Endothelial cell of umbilical vein (primary cell): Measurements from ENCODE around the gene SAT1. TPM values are rescaled to one million over a fixed set of nuclear protein-coding genes. Genes with fewer than 3 reads are reported as not detected.

ENCODE experiments used
- BruUV-seq: library from RNA; stranded (reverse); fragments of 400-500 nt; replicated peaks from 2 replicates; lab custom pipeline; 2021; lab: Mats Ljungman, UMichigan
- CTCF ChIA-PET: fragments of 300-600, 350-600 bp; sonication (Branson Sonifier 250); formaldehyde crosslinking; loops from one replicate; lab custom pipeline; 2021; ENCODE audit warnings: antibody characterized with exemption, inconsistent platforms; lab: Charles Lee
- POLR2A ChIA-PET: fragments of 300-600, 350-600 bp; sonication (Branson Sonifier 250); formaldehyde crosslinking; loops from one replicate; lab custom pipeline; 2021; ENCODE audit warnings: antibody characterized with exemption, inconsistent platforms; lab: Charles Lee
- DNase-seq: peaks from one replicate; pipeline ENCODE4 v3.0.0-alpha.2; 2011; ENCODE audit warnings: low read depth, low spot score
- FAIRE-seq: peaks from 2 replicates; lab custom pipeline; 2011; peaks lifted over from hg19 to GRCh38; lab: Jason Lieb, UNC
- H2AFZ ChIP-seq: 2 replicates; pipeline ENCODE4 v1.6.0; 2012; ENCODE audit warnings: low read depth, low read length, control low read depth, inconsistent platforms
- H3K27ac ChIP-seq: 2 replicates; pipeline ENCODE4 v1.5.1; 2011; ENCODE audit warnings: low read depth, mild to moderate bottlenecking, control low read depth, low read length, moderate library complexity; ENCODE audit not compliant: insufficient read depth
- H3K27me3 ChIP-seq, 2 experiments: 2 replicates each; pipeline versions ENCODE4 v1.6.0 to v1.6.1; 2011; ENCODE audit warnings: low read length in 2 of 2, mixed read lengths in 1 of 2; ENCODE audit not compliant: control insufficient read depth in 2 of 2, insufficient read depth in 2 of 2
- H3K36me3 ChIP-seq, 2 experiments: 2 replicates in 1 of 2; 3 replicates in 1 of 2; pipeline ENCODE4 v1.5.1; 2011; ENCODE audit warnings: low read length in 2 of 2, mild to moderate bottlenecking in 1 of 2, moderate library complexity in 1 of 2; ENCODE audit not compliant: control insufficient read depth in 2 of 2, insufficient read depth in 2 of 2; ENCODE audit errors: extremely low read depth in 1 of 2
- H3K4me1 ChIP-seq: 3 replicates; pipeline ENCODE4 v1.5.1; 2011; ENCODE audit warnings: mild to moderate bottlenecking, low read length; ENCODE audit not compliant: control insufficient read depth, insufficient read depth; ENCODE audit errors: extremely low read depth
- H3K4me2 ChIP-seq: 2 replicates; pipeline ENCODE4 v1.6.1; 2011; ENCODE audit warnings: low read length, control low read depth, mixed read lengths; ENCODE audit not compliant: insufficient read depth
- H3K4me3 ChIP-seq, 3 experiments: fragments of 200-600 bp in 1 of 3; sonication (generic), shearing (Covaris generic) in 1 of 3; replicated peaks in 1 of 3; 2 replicates each; pipeline ENCODE4 v1.5.1; 2011 to 2016; ENCODE audit warnings: control low read depth in 3 of 3, low read length in 3 of 3, mild to moderate bottlenecking in 2 of 3, inconsistent platforms in 1 of 3, low read depth in 1 of 3, moderate library complexity in 1 of 3; ENCODE audit not compliant: insufficient read depth in 1 of 3
- H3K79me2 ChIP-seq: 2 replicates; pipeline ENCODE4 v1.6.0; 2012; ENCODE audit warnings: low read length, inconsistent platforms; ENCODE audit not compliant: control insufficient read depth, insufficient read depth
- H3K9ac ChIP-seq: replicated peaks from 2 replicates; pipeline ENCODE3; 2011; ENCODE audit warnings: low read length, control low read depth; ENCODE audit not compliant: insufficient read depth; ENCODE audit errors: extremely low read depth
- H3K9me1 ChIP-seq: replicated peaks from 3 replicates; pipeline ENCODE4 v1.6.0; 2011; ENCODE audit warnings: mild to moderate bottlenecking, low read length; ENCODE audit not compliant: control insufficient read depth, insufficient read depth; ENCODE audit errors: extremely low read depth
- H3K9me3 ChIP-seq: replicated peaks from 2 replicates; pipeline ENCODE4 v1.5.1; 2012; ENCODE audit warnings: low read length, inconsistent platforms; ENCODE audit not compliant: control insufficient read depth, insufficient read depth
- H4K20me1 ChIP-seq: replicated peaks from 2 replicates; pipeline ENCODE3; 2011; ENCODE audit warnings: mild to moderate bottlenecking, low read length; ENCODE audit not compliant: control insufficient read depth, insufficient read depth; ENCODE audit errors: extremely low read depth
- EZH2 ChIP-seq: IDR thresholded peaks from 2 replicates; pipeline ENCODE4 v1.6.1; 2012; ENCODE audit warnings: borderline replicate concordance, low read depth, mild to moderate bottlenecking, moderate library complexity, low read length, inconsistent platforms; ENCODE audit not compliant: severe bottlenecking
- FOS ChIP-seq: IDR thresholded peaks from 2 replicates; pipeline ENCODE4 v1.6.1; 2011; ENCODE audit warnings: mild to moderate bottlenecking, low read length, moderate library complexity, borderline replicate concordance; ENCODE audit not compliant: insufficient read depth
- GATA2 ChIP-seq: IDR thresholded peaks from 2 replicates; pipeline ENCODE4 v1.7.0; 2011; ENCODE audit warnings: low read depth, mild to moderate bottlenecking, moderate library complexity, mixed read lengths, low read length; ENCODE audit not compliant: insufficient read length, insufficient read depth
- JUN ChIP-seq: IDR thresholded peaks from 2 replicates; pipeline ENCODE4 v1.6.1; 2011; ENCODE audit warnings: borderline replicate concordance, low read depth; ENCODE audit not compliant: insufficient read length, insufficient read depth
- MYC ChIP-seq: IDR thresholded peaks from one replicate; pipeline ENCODE4 v1.6.1; 2011; ENCODE audit warnings: mild to moderate bottlenecking, low read depth, low read length
- POLR2A ChIP-seq: IDR thresholded peaks from 2 replicates; pipeline ENCODE4 v1.6.1; 2012; ENCODE audit warnings: low read depth, mild to moderate bottlenecking, control low read depth, low read length
- POLR2AphosphoS5 ChIP-seq: IDR thresholded peaks from 2 replicates; pipeline ENCODE4 v1.6.1; 2012; ENCODE audit warnings: low read depth, mild to moderate bottlenecking, control low read depth, low read length, moderate library complexity; ENCODE audit not compliant: insufficient read depth
- dilution Hi-C: fragments of 300-500 bp; cut with MboI; formaldehyde crosslinking; loops from one replicate; pipeline ENCODE4 v1.15.0; 2019; ENCODE audit warnings: low sequenced_read_pairs; ENCODE audit not compliant: extremely low pct_ligation_motif_present
- intact Hi-C: fragments of 100-400 bp; cut with micrococcal nuclease; formaldehyde crosslinking; loops from one replicate; pipeline ENCODE4 v1.10.0; 2022
- polyA plus RNA-seq, 4 experiments: library from polyadenylated mRNA; depleted of rRNA in 3 of 4; stranded (reverse) in 3 of 4; unstranded in 1 of 4; fragments of >200 nt; gene quantifications; 2 replicates each; pipeline versions ENCODE4 v1.2.1 to v1.2.3, GENCODE V29; 2011 to 2012; ENCODE audit warnings: missing spikeins in 1 of 4
- total RNA-seq: library from RNA; stranded (reverse); gene quantifications from 2 replicates; pipeline ENCODE4 v1.2.3, GENCODE V29; 2021
- TF ChIP-seq, protein P1 (sequence below), 2 donors: IDR thresholded peaks; 1 replicate in 1 of 2; 2 replicates in 1 of 2; pipeline ENCODE4 v1.5.1; 2011; ENCODE audit warnings: low read length in 2 of 2, mild to moderate bottlenecking in 2 of 2, moderate library complexity in 2 of 2, control low read depth in 1 of 2, inconsistent platforms in 1 of 2, low read depth in 1 of 2; ENCODE audit not compliant: insufficient read depth in 1 of 2; ENCODE audit errors: extremely low read depth in 1 of 2
- TF ChIP-seq, protein P2 (sequence below): IDR thresholded peaks from 2 replicates; pipeline ENCODE4 v1.6.1; 2011; ENCODE audit not compliant: insufficient read depth, insufficient read length

The SAT1 gene
- total and polyA plus RNA-seq, 2 donors (not counting 3 experiments of a cell fraction or from before 2014, with no cell fraction given): 289 to 526 TPM

GRCh38 chrX:23811108-23811651, 28.2 kb downstream of the SAT1 start:
- H3K27me3 ChIP-seq: no peaks in the 10 kb centered on the region
- FAIRE-seq (peak; percentile 92), DNase-seq (peak; percentile 77)
- H4K20me1 ChIP-seq: no peaks in the 10 kb centered on the region
- peak overlapping the region in 1 of 3 experiments; percentile 35 for H3K4me3 ChIP-seq
- H3K9me1 ChIP-seq: no peaks in the 10 kb centered on the region
- CTCF ChIA-PET: no interaction called here
- H3K9me3 ChIP-seq: no peaks in the 10 kb centered on the region
- POLR2A ChIA-PET: interaction anchor here (1.0 kb wide), 1 partner anchor 29 kb away, joined by 6 read pairs; the partner anchor contains the start of gene SAT1
- H3K9ac ChIP-seq: peak overlapping the region; percentile 31
- H2AFZ ChIP-seq: peak overlapping the region; percentile 70
- no peaks in the 10 kb centered on the region for H3K79me2 ChIP-seq
- intact Hi-C loops: no loop called here
- peak overlapping the region; percentile 79 for H3K4me2 ChIP-seq
- no peaks in the 10 kb centered on the region for H3K36me3 ChIP-seq
- H3K27ac ChIP-seq: peak overlapping the region; percentile 53
- peaks cover 15% of the 10 kb centered on the region for H3K4me1 ChIP-seq
- TF ChIP-seq, protein P1, sequence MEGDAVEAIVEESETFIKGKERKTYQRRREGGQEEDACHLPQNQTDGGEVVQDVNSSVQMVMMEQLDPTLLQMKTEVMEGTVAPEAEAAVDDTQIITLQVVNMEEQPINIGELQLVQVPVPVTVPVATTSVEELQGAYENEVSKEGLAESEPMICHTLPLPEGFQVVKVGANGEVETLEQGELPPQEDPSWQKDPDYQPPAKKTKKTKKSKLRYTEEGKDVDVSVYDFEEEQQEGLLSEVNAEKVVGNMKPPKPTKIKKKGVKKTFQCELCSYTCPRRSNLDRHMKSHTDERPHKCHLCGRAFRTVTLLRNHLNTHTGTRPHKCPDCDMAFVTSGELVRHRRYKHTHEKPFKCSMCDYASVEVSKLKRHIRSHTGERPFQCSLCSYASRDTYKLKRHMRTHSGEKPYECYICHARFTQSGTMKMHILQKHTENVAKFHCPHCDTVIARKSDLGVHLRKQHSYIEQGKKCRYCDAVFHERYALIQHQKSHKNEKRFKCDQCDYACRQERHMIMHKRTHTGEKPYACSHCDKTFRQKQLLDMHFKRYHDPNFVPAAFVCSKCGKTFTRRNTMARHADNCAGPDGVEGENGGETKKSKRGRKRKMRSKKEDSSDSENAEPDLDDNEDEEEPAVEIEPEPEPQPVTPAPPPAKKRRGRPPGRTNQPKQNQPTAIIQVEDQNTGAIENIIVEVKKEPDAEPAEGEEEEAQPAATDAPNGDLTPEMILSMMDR (IDR thresholded peaks at IDR 0.05; ENCODE audit: extremely low read depth in 1 of 2, insufficient read depth in 1 of 2, low read depth in 1 of 2, low read length in 2 of 2): no peak
- no peak for TF ChIP-seq FOS
- no peak for TF ChIP-seq JUN
- TF ChIP-seq, protein P2, sequence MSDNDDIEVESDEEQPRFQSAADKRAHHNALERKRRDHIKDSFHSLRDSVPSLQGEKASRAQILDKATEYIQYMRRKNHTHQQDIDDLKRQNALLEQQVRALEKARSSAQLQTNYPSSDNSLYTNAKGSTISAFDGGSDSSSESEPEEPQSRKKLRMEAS: no peak
- no peak for TF ChIP-seq POLR2AphosphoS5
- no peak for TF ChIP-seq EZH2
- no peak for TF ChIP-seq MYC
- no peak for TF ChIP-seq POLR2A
- no peak for TF ChIP-seq GATA2
- dilution Hi-C loops: no loop called here
- BruUV-seq: no TSS peak
